SU-DHL-6 (cell line): ENCODE data around the gene GPC1.

Experiments used
- H2AFZ ChIP-seq: fragments of 200-600 bp; sonication (generic); 2 replicates; pipeline ENCODE4 v1.6.1; 2014; ENCODE audit warnings: low read depth, mild to moderate bottlenecking, moderate library complexity, mixed read lengths, antibody characterized with exemption, low read length; ENCODE audit not compliant: severe bottlenecking
- H3F3A ChIP-seq: fragments of 200-600 bp; shearing (Covaris generic); 2 replicates; pipeline ENCODE4 v1.6.0; 2016; ENCODE audit warnings: antibody characterized with exemption, mild to moderate bottlenecking; ENCODE audit not compliant: insufficient read depth
- H3K27ac ChIP-seq: fragments of 200-600 bp; sonication (generic); 2 replicates; pipeline ENCODE4 v1.5.1; 2016; ENCODE audit warnings: low read depth, mild to moderate bottlenecking, low read length, moderate library complexity, mixed read lengths
- H3K27me3 ChIP-seq: fragments of 200-600 bp; sonication (generic), shearing (Covaris generic); 2 replicates; pipeline ENCODE4 v1.6.0; 2014; ENCODE audit warnings: mild to moderate bottlenecking, low read length
- H3K36me3 ChIP-seq: fragments of 200-600 bp; sonication (generic); 2 replicates; pipeline ENCODE4 v1.6.1; 2014; ENCODE audit warnings: mild to moderate bottlenecking, low read length, mixed read lengths
- H3K4me2 ChIP-seq: fragments of 300-600, 200-600 bp; shearing (Covaris generic), sonication (generic); 2 replicates; pipeline ENCODE4 v1.6.0; 2014; ENCODE audit warnings: low read length, low read depth, mild to moderate bottlenecking; ENCODE audit not compliant: poor library complexity, severe bottlenecking
- H3K4me3 ChIP-seq: fragments of 200-600 bp; sonication (generic); 2 replicates; pipeline ENCODE4 v1.5.1; 2014; ENCODE audit warnings: antibody characterized with exemption, low read length, mild to moderate bottlenecking, mixed read lengths; ENCODE audit not compliant: insufficient read depth, poor library complexity, severe bottlenecking
- H3K79me2 ChIP-seq: fragments of 200-600 bp; sonication (generic); 2 replicates; pipeline ENCODE4 v1.6.1; 2014; ENCODE audit warnings: mild to moderate bottlenecking, low read length, moderate library complexity; ENCODE audit not compliant: insufficient read depth
- H3K9ac ChIP-seq: fragments of 200-600 bp; sonication (generic); 2 replicates; pipeline ENCODE4 v1.7.0; 2014; ENCODE audit warnings: mild to moderate bottlenecking, low read length
- H3K9me2 ChIP-seq: fragments of 200-600 bp; sonication (generic); replicated peaks from 2 replicates; pipeline ENCODE4 v1.6.1; 2014; ENCODE audit warnings: low read length; ENCODE audit not compliant: insufficient read depth
- H3K9me3 ChIP-seq: fragments of 200-600 bp; sonication (generic); 2 replicates; pipeline ENCODE4 v1.6.1; 2014; ENCODE audit warnings: low read length, mixed read lengths; ENCODE audit not compliant: insufficient read depth
- H4K20me1 ChIP-seq: fragments of 200-600 bp; sonication (generic); 2 replicates; pipeline ENCODE4 v1.6.1; 2014; ENCODE audit warnings: low read depth, mild to moderate bottlenecking, antibody characterized with exemption, low read length, moderate library complexity, mixed read lengths
- EZH2phosphoT487 ChIP-seq: fragments of 200-600 bp; sonication (generic), shearing (Covaris generic); conservative IDR thresholded peaks from 2 replicates; pipeline ENCODE4 v1.6.1; 2018; ENCODE audit warnings: mild to moderate bottlenecking, antibody characterized with exemption, low read length, moderate library complexity, mixed read lengths
- TF ChIP-seq, protein P1 (sequence below): fragments of 200-600 bp; sonication (generic); IDR thresholded peaks from one replicate; pipeline ENCODE4 v1.5.1; 2017; ENCODE audit warnings: antibody characterized with exemption, mild to moderate bottlenecking, low read length, moderate library complexity; ENCODE audit not compliant: insufficient read depth, poor library complexity, severe bottlenecking

The GPC1 gene

DNA sequence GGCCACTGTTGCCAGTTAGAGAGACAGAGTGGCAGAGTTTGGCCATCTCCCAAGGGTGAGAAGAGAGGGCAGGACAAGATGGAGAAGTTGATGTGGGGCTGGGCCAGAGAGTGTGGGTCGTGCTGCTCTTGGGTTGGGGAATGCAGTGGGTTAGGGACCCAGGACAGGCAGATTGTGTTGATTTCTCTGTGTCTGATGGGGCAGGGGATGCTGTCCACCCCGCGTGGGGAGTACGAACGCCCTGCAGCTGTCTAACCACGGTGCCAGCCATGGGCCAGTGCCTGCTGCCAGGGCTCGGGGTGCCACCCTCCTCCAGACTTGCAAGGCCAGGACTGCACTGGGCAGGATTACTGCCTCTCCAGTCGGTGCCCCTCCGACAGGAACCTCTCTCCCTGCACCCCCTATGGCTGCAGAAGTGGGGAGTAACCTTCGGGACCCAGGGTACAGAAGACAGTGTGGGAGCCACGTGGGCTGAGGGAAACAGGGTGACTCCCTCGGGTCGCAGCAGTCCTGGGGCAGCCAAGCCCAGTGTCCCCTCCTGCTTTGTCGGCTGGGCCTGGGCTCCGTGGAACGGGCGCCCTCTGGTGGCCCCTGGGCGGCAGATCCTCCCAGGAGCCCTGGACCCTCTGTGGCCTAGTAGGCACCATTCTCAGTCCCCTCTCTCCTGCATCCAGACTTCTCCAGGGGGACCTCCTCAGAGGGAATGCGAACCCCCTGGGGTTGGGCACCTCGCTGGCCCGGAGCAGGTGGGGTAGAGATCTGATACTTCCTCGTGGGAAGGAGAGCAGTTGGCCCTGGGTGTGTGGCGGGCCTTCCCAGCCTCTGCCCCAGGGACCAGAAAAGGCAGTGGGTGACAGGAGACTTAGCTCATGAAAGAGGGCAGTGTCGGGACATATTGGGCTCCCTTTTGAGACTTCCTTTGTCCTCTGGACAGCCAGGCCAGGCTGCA lies 2.7 kb downstream of the GPC1 start:
- Histone ChIP-seq H3K27me3 (no peaks in the 10 kb centered on the region), H3K27ac (no peak overlapping the region), H3K9me3 (no peaks in the 10 kb centered on the region), H3K9me2 (no peaks in the 10 kb centered on the region), H3K9ac (no peak overlapping the region), H3K36me3 (no peaks in the 10 kb centered on the region), H3F3A (no peaks in the 10 kb centered on the region), H3K4me2 (no peak overlapping the region), H3K4me3 (no peak overlapping the region), H2AFZ (no peak overlapping the region), H3K79me2 (no peaks in the 10 kb centered on the region), H4K20me1 (no peaks in the 10 kb centered on the region)
- TF ChIP-seq EZH2phosphoT487, result no peak
- TF ChIP-seq, protein P1, sequence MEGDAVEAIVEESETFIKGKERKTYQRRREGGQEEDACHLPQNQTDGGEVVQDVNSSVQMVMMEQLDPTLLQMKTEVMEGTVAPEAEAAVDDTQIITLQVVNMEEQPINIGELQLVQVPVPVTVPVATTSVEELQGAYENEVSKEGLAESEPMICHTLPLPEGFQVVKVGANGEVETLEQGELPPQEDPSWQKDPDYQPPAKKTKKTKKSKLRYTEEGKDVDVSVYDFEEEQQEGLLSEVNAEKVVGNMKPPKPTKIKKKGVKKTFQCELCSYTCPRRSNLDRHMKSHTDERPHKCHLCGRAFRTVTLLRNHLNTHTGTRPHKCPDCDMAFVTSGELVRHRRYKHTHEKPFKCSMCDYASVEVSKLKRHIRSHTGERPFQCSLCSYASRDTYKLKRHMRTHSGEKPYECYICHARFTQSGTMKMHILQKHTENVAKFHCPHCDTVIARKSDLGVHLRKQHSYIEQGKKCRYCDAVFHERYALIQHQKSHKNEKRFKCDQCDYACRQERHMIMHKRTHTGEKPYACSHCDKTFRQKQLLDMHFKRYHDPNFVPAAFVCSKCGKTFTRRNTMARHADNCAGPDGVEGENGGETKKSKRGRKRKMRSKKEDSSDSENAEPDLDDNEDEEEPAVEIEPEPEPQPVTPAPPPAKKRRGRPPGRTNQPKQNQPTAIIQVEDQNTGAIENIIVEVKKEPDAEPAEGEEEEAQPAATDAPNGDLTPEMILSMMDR, result peak; percentile 87

DNA sequence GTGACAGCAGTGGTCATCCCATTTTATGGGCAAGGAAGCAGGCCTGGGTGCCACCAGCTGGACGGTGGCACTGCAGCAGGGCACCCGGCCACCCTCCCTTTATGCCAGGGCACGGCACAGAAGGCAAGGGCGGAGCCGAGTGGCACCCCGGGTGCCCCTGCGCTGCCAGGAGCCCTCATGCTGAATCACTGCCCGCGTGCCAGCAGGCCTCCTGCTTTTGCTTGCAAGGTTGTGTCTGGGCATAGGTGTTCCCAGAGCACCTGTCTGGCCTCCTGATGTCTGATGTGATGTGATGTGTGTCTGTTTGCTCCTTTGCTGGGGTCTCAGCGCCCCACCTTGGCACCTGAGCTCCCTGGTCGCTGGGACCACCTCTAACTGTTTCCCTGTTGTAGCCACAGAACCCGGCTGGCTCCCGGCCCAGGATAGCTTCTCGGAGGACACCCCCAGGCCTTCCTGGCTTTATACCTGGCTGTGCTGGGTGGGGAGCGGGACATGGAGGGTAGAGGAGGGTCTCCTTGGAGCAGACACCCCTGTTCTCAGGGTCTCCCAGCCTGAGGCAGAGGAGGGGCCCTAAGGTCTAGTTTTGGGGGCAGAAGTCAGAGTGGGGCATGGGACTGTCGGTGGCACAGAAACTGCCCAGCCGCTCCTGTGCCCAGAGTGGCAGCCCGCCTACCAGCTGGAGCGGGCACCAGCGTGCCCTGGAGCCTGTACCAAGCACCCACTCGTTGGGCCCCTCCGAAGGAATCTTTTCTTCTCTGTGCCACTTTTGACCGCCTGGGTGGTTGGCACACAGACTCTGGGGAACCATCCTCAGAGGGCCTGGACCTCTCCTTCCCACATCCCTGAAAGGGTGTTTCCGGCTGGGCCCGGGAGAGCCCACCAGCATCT lies 3.6 kb downstream of the GPC1 start:
- no peaks in the 10 kb centered on the region for H3K79me2 ChIP-seq
- no peak overlapping the region for H3K4me2 ChIP-seq
- no peaks in the 10 kb centered on the region for H3F3A ChIP-seq
- no peaks in the 10 kb centered on the region for H3K9me3 ChIP-seq
- H3K36me3 ChIP-seq, result no peaks in the 10 kb centered on the region
- H3K27me3 ChIP-seq, result no peaks in the 10 kb centered on the region
- no peak overlapping the region for H3K9ac ChIP-seq
- H4K20me1 ChIP-seq, result no peaks in the 10 kb centered on the region
- no peak overlapping the region for H3K4me3 ChIP-seq
- H3K9me2 ChIP-seq, result no peaks in the 10 kb centered on the region
- H3K27ac ChIP-seq, result no peak overlapping the region
- TF ChIP-seq, protein P1, result no peak
- no peak for TF ChIP-seq EZH2phosphoT487
- no peak overlapping the region for H2AFZ ChIP-seq

DNA sequence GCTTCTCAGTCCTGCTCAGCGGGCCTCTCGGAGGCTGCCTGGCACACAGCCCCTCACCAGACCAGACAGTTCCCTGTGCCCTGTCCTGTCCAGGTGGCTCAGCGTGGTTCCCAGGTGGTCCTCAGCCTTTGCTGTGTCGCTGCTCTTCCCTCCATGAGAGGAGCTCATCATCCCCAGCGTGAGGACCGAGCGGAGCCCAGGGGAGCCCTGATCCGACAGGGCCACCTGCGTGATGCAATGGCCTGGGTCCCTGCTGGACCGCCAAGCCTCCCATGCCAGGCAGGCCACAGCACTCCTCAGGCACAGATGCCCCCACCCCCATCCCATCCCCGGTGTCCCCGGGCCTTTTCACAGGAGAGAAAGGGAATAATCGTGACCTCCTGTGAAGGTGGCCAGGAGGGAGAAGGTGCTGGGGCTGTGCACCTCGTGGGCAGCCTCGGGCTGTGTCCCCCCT lies 4.3 kb downstream of the GPC1 start:
- no peak overlapping the region for H3K4me2 ChIP-seq
- H3F3A ChIP-seq, result no peaks in the 10 kb centered on the region
- H3K27ac ChIP-seq, result no peak overlapping the region
- no peak overlapping the region for H3K9ac ChIP-seq
- no peaks in the 10 kb centered on the region for H3K27me3 ChIP-seq
- TF ChIP-seq EZH2phosphoT487, result no peak
- TF ChIP-seq, protein P1, result no peak
- H3K79me2 ChIP-seq, result no peaks in the 10 kb centered on the region
- no peaks in the 10 kb centered on the region for H3K9me2 ChIP-seq
- no peaks in the 10 kb centered on the region for H4K20me1 ChIP-seq
- no peak overlapping the region for H2AFZ ChIP-seq
- no peaks in the 10 kb centered on the region for H3K9me3 ChIP-seq
- no peak overlapping the region for H3K4me3 ChIP-seq
- no peaks in the 10 kb centered on the region for H3K36me3 ChIP-seq
